ENCODE data around the gene EFCAB11. TPM values are rescaled to one million over a fixed set of nuclear protein-coding genes. Genes with fewer than 3 reads are reported as not detected.

Gene EFCAB11
- total and polyA plus RNA-seq, 2 of the 8 experiments (the other 6 are each of a cell fraction or from before 2014, with no cell fraction given): 6.8 to 12.8 TPM

GRCh38 chr14:89955022-89955744, 653 bp upstream of the EFCAB11 start:
- Histone ChIP-seq H3K23ac (ENCODE audit: insufficient read length) (no peak overlapping the region), H3K4me1 (replicated peaks in 1 of 4; ENCODE audit: control insufficient read depth in 3 of 4, insufficient read depth in 4 of 4, low read length in 3 of 4) (peaks cover 0 to 3% (median under 1%) of the 10 kb centered on the region in 4 experiments; a peak in 3 of 7 replicates), H2BK12ac (ENCODE audit: low read depth, low read length) (no peak overlapping the region), H4K5ac (ENCODE audit: insufficient read length, low read depth, low read length) (peak overlapping the region; percentile 69), H2BK120ac (replicated peaks; ENCODE audit: low read depth, low read length) (no peak overlapping the region), H4K91ac (replicated peaks; ENCODE audit: insufficient read length, low read length) (no peak overlapping the region), H3K56ac (replicated peaks; ENCODE audit: insufficient read length, low read depth, low read length) (no peak overlapping the region), H3K9me3 (ENCODE audit: insufficient read depth in 2 of 2, low read depth in 1 of 2, low read length in 1 of 2) (no peaks in the 10 kb centered on the region), H3K79me2 (ENCODE audit: control insufficient read depth in 1 of 2, insufficient read depth in 2 of 2, low read length in 2 of 2) (peaks cover 0 to 19% of the 10 kb centered on the region in 2 experiments; a peak in 2 of 4 replicates), H3K27ac (ENCODE audit: low read depth, low read length) (no peak overlapping the region), H3K9ac (replicated peaks in 1 of 4; ENCODE audit: extremely low read depth in 1 of 4, low read depth in 3 of 4, low read length in 3 of 4) (peak overlapping the region; percentile 14 to 49 (median 36); a peak in 6 of 7 replicates), H3K36me3 (ENCODE audit: control insufficient read depth in 2 of 4, insufficient read depth in 4 of 4, low read length in 3 of 4) (peaks cover 0 to 11% (median under 1%) of the 10 kb centered on the region in 4 experiments; a peak in 2 of 8 replicates), H2BK20ac (ENCODE audit: low read length) (no peak overlapping the region), H4K8ac (ENCODE audit: extremely low read depth, insufficient read depth, low read length) (no peak overlapping the region), H3K79me1 (ENCODE audit: low read depth, low read length) (peaks cover 2% of the 10 kb centered on the region; the same call in 1 of the 2 replicates), H2AK5ac (ENCODE audit: low read depth, low read length) (no peak overlapping the region), H3K14ac (ENCODE audit: insufficient read length) (no peak overlapping the region), H2BK5ac (ENCODE audit: low read depth, low read length) (no peak overlapping the region), H4K20me1 (replicated peaks in 1 of 2; ENCODE audit: control insufficient read depth in 1 of 2, insufficient read depth in 2 of 2, low read length in 2 of 2) (peaks cover 0 to 4% of the 10 kb centered on the region in 2 experiments), H3K27me3 (replicated peaks in 1 of 4; ENCODE audit: control insufficient read depth in 3 of 4, extremely low read depth in 1 of 4, insufficient read depth in 3 of 4, low read length in 3 of 4) (no peaks in the 10 kb centered on the region), H2BK15ac (ENCODE audit: low read length) (peak overlapping the region; percentile 83; the same call in 1 of the 2 replicates), H3K23me2 (ENCODE audit: low read depth, low read length) (peaks cover 8% of the 10 kb centered on the region), H3K4ac (replicated peaks; ENCODE audit: insufficient read length, low read depth, low read length) (no peak overlapping the region), H3K4me3 (ENCODE audit: extremely low read depth in 1 of 4, insufficient read depth in 2 of 4, low read depth in 3 of 4, low read length in 4 of 4) (peak overlapping the region; percentile 74 to 92 (median 84)), H2AFZ (ENCODE audit: low read length) (peak overlapping the region; percentile 83), H3K4me2 (ENCODE audit: insufficient read depth in 1 of 2, low read depth in 2 of 2, low read length in 2 of 2) (peak overlapping the region; percentile 83 to 99), H3K18ac (ENCODE audit: extremely low read depth, low read length) (peak overlapping the region; percentile 44)
- POLR2A ChIA-PET (ENCODE audit: partially characterized antibody): interaction anchor here (1.1 to 2.7 kb wide), 8 partner anchors 10 to 302 kb away, joined by 3 to 12 read pairs (median 4); no protein-coding TSS in a partner anchor
- CTCF ChIA-PET (ENCODE audit: partially characterized antibody): interaction anchor here (0.6 to 5.0 kb wide), 7 partner anchors 12 to 234 kb away, joined by 3 to 35 read pairs (median 4); no protein-coding TSS in a partner anchor
- DNase-seq (ENCODE audit: low read depth in 1 of 2, low spot score in 2 of 2): no peak
- TF ChIP-seq SRF (IDR thresholded peaks at IDR 0.05; ENCODE audit: low read depth, low read length) (no peak), ASH2L (IDR thresholded peaks at IDR 0.05; ENCODE audit: low read length) (peak; percentile 5)
- 10% methylated on average over 20 of the region's 20 CpGs; no CpG with 5 or more reads in 1 of the 2 experiments for WGBS, 2 experiments (ENCODE audit: extremely low coverage in 1 of 2, insufficient coverage in 1 of 2, insufficient read length in 1 of 2, insufficient replicate concordance in 2 of 2, low coverage in 1 of 2, low lambda C conversion rate in 2 of 2, missing lambda C conversion rate in 1 of 2)
- no peak for FAIRE-seq
